Keratinocyte (primary cell): ENCODE data around the gene STK32B. TPM values are rescaled to one million over a fixed set of nuclear protein-coding genes. Genes with fewer than 3 reads are reported as not detected.

Source experiments
- DNase-seq: peaks from one replicate; pipeline ENCODE4 v3.0.0-alpha.2; 2011; ENCODE audit warnings: low read depth, missing footprints, low spot score
- FAIRE-seq: peaks from 2 replicates; lab custom pipeline; 2011; peaks lifted over from hg19 to GRCh38; lab: Jason Lieb, UNC
- H2AFZ ChIP-seq: 2 replicates; pipeline ENCODE4 v1.6.0; 2012; ENCODE audit warnings: low read length, control low read depth, inconsistent platforms; ENCODE audit not compliant: control insufficient read depth
- H3K27ac ChIP-seq: 2 replicates; pipeline ENCODE4 v1.5.1; 2011; ENCODE audit warnings: low read length; ENCODE audit not compliant: control insufficient read depth, insufficient read depth
- H3K27me3 ChIP-seq: 3 replicates; pipeline ENCODE4 v1.6.0; 2011; ENCODE audit warnings: low read length; ENCODE audit not compliant: control insufficient read depth, insufficient read depth; ENCODE audit errors: extremely low read depth
- H3K36me3 ChIP-seq, 2 experiments: 2 replicates in 1 of 2; 3 replicates in 1 of 2; pipeline ENCODE4 v1.5.1; 2011; ENCODE audit warnings: low read length in 2 of 2, mild to moderate bottlenecking in 1 of 2; ENCODE audit not compliant: control insufficient read depth in 2 of 2, insufficient read depth in 2 of 2; ENCODE audit errors: extremely low read depth in 1 of 2
- H3K4me1 ChIP-seq: 3 replicates; pipeline ENCODE4 v1.5.1; 2011; ENCODE audit warnings: low read length; ENCODE audit not compliant: control insufficient read depth, insufficient read depth; ENCODE audit errors: extremely low read depth
- H3K4me2 ChIP-seq: 3 replicates; pipeline ENCODE4 v1.6.0; 2011; ENCODE audit warnings: low read depth, low read length; ENCODE audit not compliant: control insufficient read depth, insufficient read depth; ENCODE audit errors: extremely low read depth
- H3K4me3 ChIP-seq, 3 experiments: fragments of 200-600 bp in 1 of 3; sonication (generic) in 1 of 3; 2 replicates in 2 of 3; 3 replicates in 1 of 3; pipeline ENCODE4 v1.5.1; 2011 to 2016; ENCODE audit warnings: low read length in 3 of 3, mild to moderate bottlenecking in 3 of 3, control low read depth in 2 of 3, inconsistent platforms in 1 of 3, low read depth in 1 of 3, mixed read lengths in 1 of 3, mixed run types in 1 of 3, moderate library complexity in 1 of 3; ENCODE audit not compliant: control insufficient read depth in 2 of 3, insufficient read depth in 2 of 3; ENCODE audit errors: extremely low read depth in 1 of 3
- H3K79me2 ChIP-seq: 2 replicates; pipeline ENCODE4 v1.6.0; 2012; ENCODE audit warnings: low read length; ENCODE audit not compliant: control insufficient read depth, insufficient read depth
- H3K9ac ChIP-seq: 3 replicates; pipeline ENCODE4 v1.6.0; 2011; ENCODE audit warnings: low read length; ENCODE audit not compliant: control insufficient read depth, insufficient read depth; ENCODE audit errors: extremely low read depth
- H3K9me1 ChIP-seq: 3 replicates; pipeline ENCODE4 v1.6.0; 2011; ENCODE audit warnings: low read length; ENCODE audit not compliant: control insufficient read depth, insufficient read depth; ENCODE audit errors: extremely low read depth
- H3K9me3 ChIP-seq: 2 replicates; pipeline ENCODE4 v1.5.1; 2012; ENCODE audit warnings: low read depth, low read length; ENCODE audit not compliant: control insufficient read depth
- H4K20me1 ChIP-seq: 3 replicates; pipeline ENCODE4 v1.6.0; 2011; ENCODE audit warnings: low read length; ENCODE audit not compliant: control insufficient read depth, insufficient read depth; ENCODE audit errors: extremely low read depth
- EZH2 ChIP-seq: IDR thresholded peaks from one replicate; pipeline ENCODE4 v1.6.1; 2012; ENCODE audit warnings: inconsistent platforms, mild to moderate bottlenecking, low read length, moderate library complexity
- dilution Hi-C: fragments of 300-500 bp; cut with MboI; formaldehyde crosslinking; loops from one replicate; pipeline ENCODE4 v1.7.0; 2020; ENCODE audit warnings: low sequenced_read_pairs; ENCODE audit not compliant: extremely low pct_ligation_motif_present
- polyA plus RNA-seq, 5 experiments: library from polyadenylated mRNA; depleted of rRNA in 3 of 5; stranded (reverse) in 3 of 5; stranded (forward) in 1 of 5; unstranded in 1 of 5; fragments of >200 nt; gene quantifications; 1 replicate in 1 of 5; 2 replicates in 3 of 5; 3 replicates in 1 of 5; pipeline versions ENCODE4 v1.2.1 to v1.2.3, GENCODE V29; 2011 to 2012; ENCODE audit warnings: missing spikeins in 2 of 5, low read depth in 1 of 5, low replicate concordance in 1 of 5
- TF ChIP-seq, protein P1 (sequence below), 3 experiments: IDR thresholded peaks in 1 of 3; conservative IDR thresholded peaks in 1 of 3; optimal IDR thresholded peaks in 1 of 3; 2 replicates in 2 of 3; 3 replicates in 1 of 3; pipeline versions ENCODE3 to v1.5.1; 2011; ENCODE audit warnings: low read length in 3 of 3, mild to moderate bottlenecking in 3 of 3, moderate library complexity in 2 of 3, control low read depth in 1 of 3, inconsistent platforms in 1 of 3; ENCODE audit not compliant: insufficient read depth in 2 of 3; ENCODE audit errors: extremely low read depth in 1 of 3

The STK32B gene
- polyA plus RNA-seq, 1 donor (not counting 4 experiments of a cell fraction or from before 2014, with no cell fraction given) = 3.4 TPM

DNA sequence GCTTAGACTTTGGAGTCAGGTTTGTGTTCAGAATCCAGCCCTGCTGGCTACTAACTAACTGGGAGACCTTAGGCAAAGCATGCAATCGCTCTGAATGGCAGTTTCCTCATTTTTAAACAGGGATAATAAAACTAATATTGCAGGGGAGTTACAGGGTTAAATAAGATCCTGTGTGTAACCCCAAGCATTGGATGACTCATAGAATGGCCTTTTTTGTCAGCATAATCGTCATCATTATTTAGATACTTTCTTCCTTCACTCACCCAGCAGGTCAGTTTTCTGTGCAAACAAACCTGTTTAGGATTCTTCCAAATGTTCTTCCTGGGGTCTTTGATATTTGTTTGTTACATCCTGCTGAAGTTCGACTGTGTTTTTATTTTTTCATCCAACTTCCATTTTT, 448.9 kb downstream of the STK32B start:
- no peak for DNase-seq
- Histone ChIP-seq H3K79me2 (no peaks in the 10 kb centered on the region), H2AFZ (no peak overlapping the region), H3K36me3 (no peaks in the 10 kb centered on the region), H3K27me3 (no peaks in the 10 kb centered on the region), H3K9me3 (no peaks in the 10 kb centered on the region), H3K4me1 (peaks cover 28% of the 10 kb centered on the region), H3K4me2 (no peak overlapping the region), H4K20me1 (no peaks in the 10 kb centered on the region), H3K27ac (no peak overlapping the region), H3K4me3 (no peak overlapping the region), H3K9me1 (no peaks in the 10 kb centered on the region), H3K9ac (no peak overlapping the region)
- dilution Hi-C loops = no loop called here
- no peak for FAIRE-seq
- TF ChIP-seq EZH2 = no peak
- TF ChIP-seq, protein P1, sequence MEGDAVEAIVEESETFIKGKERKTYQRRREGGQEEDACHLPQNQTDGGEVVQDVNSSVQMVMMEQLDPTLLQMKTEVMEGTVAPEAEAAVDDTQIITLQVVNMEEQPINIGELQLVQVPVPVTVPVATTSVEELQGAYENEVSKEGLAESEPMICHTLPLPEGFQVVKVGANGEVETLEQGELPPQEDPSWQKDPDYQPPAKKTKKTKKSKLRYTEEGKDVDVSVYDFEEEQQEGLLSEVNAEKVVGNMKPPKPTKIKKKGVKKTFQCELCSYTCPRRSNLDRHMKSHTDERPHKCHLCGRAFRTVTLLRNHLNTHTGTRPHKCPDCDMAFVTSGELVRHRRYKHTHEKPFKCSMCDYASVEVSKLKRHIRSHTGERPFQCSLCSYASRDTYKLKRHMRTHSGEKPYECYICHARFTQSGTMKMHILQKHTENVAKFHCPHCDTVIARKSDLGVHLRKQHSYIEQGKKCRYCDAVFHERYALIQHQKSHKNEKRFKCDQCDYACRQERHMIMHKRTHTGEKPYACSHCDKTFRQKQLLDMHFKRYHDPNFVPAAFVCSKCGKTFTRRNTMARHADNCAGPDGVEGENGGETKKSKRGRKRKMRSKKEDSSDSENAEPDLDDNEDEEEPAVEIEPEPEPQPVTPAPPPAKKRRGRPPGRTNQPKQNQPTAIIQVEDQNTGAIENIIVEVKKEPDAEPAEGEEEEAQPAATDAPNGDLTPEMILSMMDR (optimal IDR thresholded peaks at IDR 0.05 in 1 of 3, IDR thresholded peaks at IDR 0.05 in 1 of 3, conservative IDR thresholded peaks at IDR 0.05 in 1 of 3; ENCODE audit: extremely low read depth in 1 of 3, insufficient read depth in 2 of 3, low read length in 3 of 3) = no peak

DNA sequence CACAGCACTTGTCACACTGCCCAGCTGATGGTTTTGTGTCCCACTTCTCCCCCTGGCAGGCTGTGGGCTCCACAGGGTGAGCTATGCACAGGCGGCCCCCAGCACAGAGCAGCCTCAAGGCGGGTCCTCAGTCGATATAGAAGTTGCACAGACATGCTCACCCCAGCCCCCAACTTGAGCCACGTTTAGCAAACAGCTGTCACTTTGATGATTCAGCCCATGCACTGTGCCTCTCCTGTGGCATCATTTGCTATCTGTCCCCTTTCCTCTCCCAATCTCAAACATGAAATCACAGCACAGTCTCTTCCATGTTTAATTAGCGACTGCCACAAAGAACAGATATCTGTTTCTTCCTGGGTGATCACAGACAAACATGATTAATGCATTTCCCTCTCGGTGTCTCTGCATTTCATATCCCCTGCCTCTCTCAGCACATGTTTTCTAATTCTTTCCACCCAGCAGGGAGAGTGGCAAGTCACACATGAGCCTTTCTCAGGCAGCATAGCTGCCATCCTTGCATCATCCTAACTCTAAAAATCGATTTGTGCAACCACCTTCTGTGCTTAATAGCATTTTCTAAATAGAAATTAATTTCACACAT, 452.2 kb downstream of the STK32B start:
- no peak for TF ChIP-seq EZH2
- TF ChIP-seq, protein P1 (optimal IDR thresholded peaks at IDR 0.05 in 1 of 3, IDR thresholded peaks at IDR 0.05 in 1 of 3, conservative IDR thresholded peaks at IDR 0.05 in 1 of 3; ENCODE audit: extremely low read depth in 1 of 3, insufficient read depth in 2 of 3, low read length in 3 of 3) = no peak
- Histone ChIP-seq H3K27ac (no peak overlapping the region), H3K4me3 (no peak overlapping the region), H4K20me1 (no peaks in the 10 kb centered on the region), H3K79me2 (no peaks in the 10 kb centered on the region), H3K9me1 (no peaks in the 10 kb centered on the region), H3K36me3 (peaks cover 0 to 1% of the 10 kb centered on the region in 2 experiments), H3K27me3 (no peaks in the 10 kb centered on the region), H2AFZ (no peak overlapping the region), H3K9ac (no peak overlapping the region), H3K9me3 (no peaks in the 10 kb centered on the region), H3K4me2 (no peak overlapping the region), H3K4me1 (peaks cover 31% of the 10 kb centered on the region)
- DNase-seq = no peak
- dilution Hi-C loops = no loop called here
- FAIRE-seq = no peak
